Heart right ventricle (tissue), 16 donors: ENCODE results near the gene MRPL1. TPM values are rescaled to one million over a fixed set of nuclear protein-coding genes. Genes with fewer than 3 reads are reported as not detected.
"Not testable (repeated sequence)": the region's sequence is repeated elsewhere in the genome, so short reads cannot be mapped to it uniquely, and the experiment has no call there.

Experiments used
- ATAC-seq, 8 donors: fragments of 200-7000 bp; cut with Tn5 transposase; one replicate each; pipeline ENCODE4 v1.9.1; 2020; ENCODE audit warnings: mild to moderate bottlenecking in 8 of 8, moderate library complexity in 8 of 8, moderate number of reproducible peaks in 1 of 8
- DNase-seq, 2 donors: peaks; one replicate each; pipeline ENCODE4 v3.0.0-alpha.2; 2020
- H3K27ac ChIP-seq, 10 donors: fragments of 200-600 bp; sonication (generic) in 2 of 10; one replicate each; pipeline versions ENCODE4 v1.5.0 to v1.8.0; 2020 to 2022; ENCODE audit warnings: mild to moderate bottlenecking in 3 of 10
- H3K27me3 ChIP-seq, 7 donors: fragments of 200-600 bp; one replicate each; pipeline ENCODE4 v1.8.0; 2021 to 2022; ENCODE audit warnings: mild to moderate bottlenecking in 2 of 7
- H3K36me3 ChIP-seq, 9 donors: fragments of 200-600 bp; sonication (generic) in 1 of 9; one replicate each; pipeline versions ENCODE4 v1.5.0 to v1.8.0; 2020 to 2022; ENCODE audit warnings: mild to moderate bottlenecking in 2 of 9
- H3K4me1 ChIP-seq, 9 donors: fragments of 200-600 bp; sonication (generic) in 1 of 9; one replicate each; pipeline versions ENCODE4 v1.5.0 to v1.8.0; 2020 to 2022; ENCODE audit warnings: mild to moderate bottlenecking in 4 of 9
- H3K4me3 ChIP-seq, 10 donors: fragments of 200-600 bp; sonication (generic) in 2 of 10; one replicate each; pipeline versions ENCODE4 v1.5.0 to v1.8.0; 2020 to 2022; ENCODE audit warnings: mild to moderate bottlenecking in 7 of 10, moderate library complexity in 2 of 10
- H3K9me3 ChIP-seq, 11 donors: fragments of 200-600 bp in 10 of 11; sonication (generic) in 2 of 11; one replicate each; pipeline versions ENCODE4 v1.5.0 to v1.8.0; 2013 to 2022; ENCODE audit warnings: mild to moderate bottlenecking in 2 of 11, control low read depth in 1 of 11, moderate library complexity in 1 of 11
- CTCF ChIP-seq, 9 donors: fragments of 200-600 bp; sonication (generic) in 2 of 9; IDR thresholded peaks; one replicate each; pipeline versions ENCODE4 v1.5.0 to v1.8.0; 2021 to 2022; ENCODE audit warnings: antibody characterized with exemption in 9 of 9, mild to moderate bottlenecking in 5 of 9, moderate library complexity in 1 of 9
- WGBS, 2 donors: extraction: QIAGEN DNeasy Blood & Tissue Kit; methylation state at CpG; one replicate each; pipeline ENCODE4 v1.1.7; 2013; ENCODE audit warnings: inconsistent platforms in 1 of 2; 5-methylcytosine and 5-hydroxymethylcytosine counted together
- intact Hi-C, 10 donors: fragments of 100-400 bp; cut with DNase I; formaldehyde crosslinking; loops; one replicate each; pipeline versions ENCODE4 v1.11.1 to v1.14.2; 2022
- polyA plus RNA-seq, 2 donors: library from polyadenylated mRNA; stranded (reverse); fragments of 200-250 nt; gene quantifications; one replicate each; pipeline ENCODE4 v1.2.3, GENCODE V29; 2013
- total RNA-seq, 10 donors: library from RNA; stranded (reverse); fragmentation: NEBNext Ultra II Directional in 3 of 10; extraction: Animal tissue kit (Norgen Biotek cat#: 25700) in 3 of 10; gene quantifications; one replicate each; pipeline versions ENCODE4 v1.2.1 to v1.2.4, GENCODE V29; 2021 to 2023
- donor health status: Arrhythmogenic right ventricular cardiomyopathy.
- donor health status: ischemic (EF 13 %, LVEDD 7.1; RV severe dilation, severe dysfunction).
- donor health status: healthy with polysubstance abuse.
- donor health status: DM: no; HTN: yes; CAD: no.
- donor health status: DM: no; HTN: no; CAD: no.
- donor health status: ischemic (EF 25% LVEDD 6.9; RV normal size, moderate dysfunction).
- donor health status: ischemic (EF 25% LVEDD 5.7; RV mildly dilated, moderate dysfunction).
- donor health status: healthy.
- donor health status: DM: yes; HTN: yes; CAD: no.
- donor health status: Ischemic cardiomyopathy.
- donor health status: ischemic (EF 35%, LVEDD 5.7; RV mildly dilated, moderate dysfunction).
- donor health status: nonischemic (EF 11% LVEDD 7.7; RV severe dilation, severe dysfunction).
- donor health status: DM: yes; HTN: yes; CAD: no.
- donor health status: PGD.
- donor health status: ischemic (EF 29% LVEDD 5.4; RV normal size, mild dysfunction).
- donor health status: nonischemic (EF 23%, LVEDD 6.1; RV moderate dilation, normal function).

Gene MRPL1
- total and polyA plus RNA-seq, 12 donors = 29.1 to 57.6 (median 45.8) TPM

GRCh38 chr4:77854431-77855111, 8.1 kb upstream of the MRPL1 start:
- H3K36me3 ChIP-seq = no peaks in the 10 kb centered on the region
- intact Hi-C loops = loop anchor here in 1 of 10 donors (5.0 kb wide), 1 partner anchor 37 kb away; the partner anchor contains the start of gene CNOT6L
- peaks cover 0 to 58% (median 24%) of the 10 kb centered on the region in 9 donors for H3K4me1 ChIP-seq
- H3K4me3 ChIP-seq = peak overlapping the region in 2 of 10 donors; percentile 1 to 6
- DNase-seq = peak in 1 of 2 donors; percentile 23
- no peaks in the 10 kb centered on the region for H3K27me3 ChIP-seq
- peak in 7 of 8 donors; percentile 43 to 93 (median 89) for ATAC-seq
- peak overlapping the region; percentile 66 to 89 (median 78) for H3K27ac ChIP-seq
- 52 to 61% methylated on average over 7 of the region's 7 CpGs for WGBS, 2 donors
- H3K9me3 ChIP-seq = no peaks in the 10 kb centered on the region
- no peak for TF ChIP-seq CTCF (IDR thresholded peaks at IDR 0.05)

- WGBS, 2 donors = 74 to 78% methylated on average over 1 of the region's 1 CpG
- Histone ChIP-seq H3K4me3 (no peak overlapping the region), H3K36me3 (no peaks in the 10 kb centered on the region), H3K4me1 (peaks cover 0 to 59% (median 27%) of the 10 kb centered on the region in 9 donors), H3K27me3 (no peaks in the 10 kb centered on the region), H3K9me3 (no peaks in the 10 kb centered on the region), H3K27ac (peak overlapping the region in 8 of 10 donors; percentile 5 to 88 (median 61))
- intact Hi-C loops = loop anchor here in 2 of 10 donors (1.0 to 5.0 kb wide), 2 partner anchors 35 to 39 kb away; partner anchors contain the start of gene CNOT6L (in 1 of the 2)
- DNase-seq = no peak
- no peak for ATAC-seq
- no peak for TF ChIP-seq CTCF (IDR thresholded peaks at IDR 0.05)
These were observed 6.5 kb upstream of the MRPL1 start for GRCh38 chr4:77856152-77856551.

- H3K9me3 ChIP-seq = no peaks in the 10 kb centered on the region
- 100% methylated on average over 3 of the region's 3 CpGs for WGBS, 2 donors
- H3K27me3 ChIP-seq = no peaks in the 10 kb centered on the region
- no peak overlapping the region for H3K4me3 ChIP-seq
- no peak for TF ChIP-seq CTCF (IDR thresholded peaks at IDR 0.05)
- DNase-seq (no peak), ATAC-seq (no peak)
- H3K36me3 ChIP-seq = no peaks in the 10 kb centered on the region
- no peak overlapping the region for H3K27ac ChIP-seq
- peaks cover 0 to 53% (median 24%) of the 10 kb centered on the region in 9 donors for H3K4me1 ChIP-seq
- intact Hi-C loops = loop anchor here in 1 of 10 donors (5.0 kb wide), 1 partner anchor 42 kb away; the partner anchor contains the start of gene CNOT6L
These were observed 3.4 kb upstream of the MRPL1 start for GRCh38 chr4:77859256-77859655.

GRCh38 chr4:77861495-77861894, 1.1 kb upstream of the MRPL1 start:
- DNase-seq = no peak
- TF ChIP-seq CTCF (IDR thresholded peaks at IDR 0.05) = no peak
- H3K27me3 ChIP-seq = no peaks in the 10 kb centered on the region
- H3K4me1 ChIP-seq = peaks cover 0 to 36% (median 14%) of the 10 kb centered on the region in 9 donors
- no peak for ATAC-seq
- intact Hi-C loops = loop anchor here in 3 of 10 donors (5.0 to 10.0 kb wide), 3 partner anchors 47 to 244 kb away; partner anchors contain the start of gene CNOT6L (in 1 of the 3)
- H3K4me3 ChIP-seq = peak overlapping the region in 7 of 10 donors; percentile 65 to 85 (median 70)
- H3K27ac ChIP-seq = peak overlapping the region in 9 of 10 donors; percentile 93 to 99 (median 96)
- H3K9me3 ChIP-seq = no peaks in the 10 kb centered on the region
- WGBS, 2 donors = 94 to 96% methylated on average over 1 of the region's 1 CpG
- H3K36me3 ChIP-seq = peaks cover 0 to 17% (median 0%) of the 10 kb centered on the region in 9 donors

- H3K27me3 ChIP-seq, H3K9me3 ChIP-seq: not testable (repeated sequence)
- intact Hi-C loops = loop anchor here in 6 of 10 donors (2.0 to 10.0 kb wide), 5 partner anchors 43 to 246 kb away; partner anchors contain the start of gene CNOT6L (in 4 of the 6)
These were observed 711 bp downstream of the MRPL1 start for GRCh38 chr4:77863341-77863740.

More at GRCh38 chr4:77863341-77863740, 711 bp downstream of the MRPL1 start:
- H3K4me3 ChIP-seq = peak overlapping the region; percentile 42 to 85 (median 70)
- H3K4me1 ChIP-seq = peaks cover 0 to 22% (median 14%) of the 10 kb centered on the region in 9 donors
- WGBS, 2 donors = 34 to 38% methylated on average over 14 of the region's 14 CpGs
- DNase-seq, ATAC-seq: not testable (repeated sequence)
- H3K27ac ChIP-seq = peak overlapping the region in 9 of 10 donors; percentile 93 to 99 (median 96)
- peaks cover 0 to 34% (median 0%) of the 10 kb centered on the region in 9 donors for H3K36me3 ChIP-seq
